ENCODE data around the gene FARSA.

DNA sequence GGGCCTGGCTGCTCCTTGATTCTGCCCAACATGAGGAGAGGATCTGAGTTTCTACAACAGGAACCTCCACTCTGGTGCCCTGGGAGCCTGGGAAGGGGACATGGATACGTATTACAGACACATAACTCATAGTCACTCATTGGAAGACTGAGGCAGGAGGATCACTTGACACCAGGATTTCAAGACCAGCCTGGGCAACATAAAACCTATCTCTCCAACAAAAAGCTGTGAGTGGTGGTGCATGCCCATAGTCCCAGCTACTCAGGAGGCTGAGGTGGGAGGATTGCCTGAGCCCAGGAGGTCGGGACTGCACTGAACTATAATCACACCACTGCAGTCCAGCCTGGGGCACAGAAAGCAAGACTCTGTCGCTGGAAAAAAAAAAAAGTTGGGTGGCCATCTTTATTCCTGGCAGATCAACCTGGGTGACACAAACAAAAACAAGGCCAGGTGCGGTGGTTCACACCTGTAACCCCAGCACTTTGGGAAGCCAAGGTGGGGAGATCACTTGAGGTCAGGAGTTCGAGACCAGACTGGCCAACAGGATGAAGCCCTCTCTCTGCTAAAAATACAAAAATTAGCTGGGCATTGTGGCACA lies 45.4 kb downstream of the FARSA start:
- no peak for TF ChIP-seq POLR2A (IDR thresholded peaks at IDR 0.05; ENCODE audit: low read depth, low read length)
- TF ChIP-seq POLR2AphosphoS5 (IDR thresholded peaks at IDR 0.05; ENCODE audit: low read depth, low read length) = no peak

Measured in GM12891 (cell line).